ENCODE measurements around the gene SAPCD2. TPM values are rescaled to one million over a fixed set of nuclear protein-coding genes. Genes with fewer than 3 reads are reported as not detected.
A peak's percentile ranks its signal among the peaks of the same experiment; 100 is the strongest.

The SAPCD2 gene
- polyA plus RNA-seq, 3 donors, result 0.03 to 3.1 (median 1.7) TPM

GRCh38 chr9:137105814-137106661 is 35.7 kb upstream of the SAPCD2 start:
- Histone ChIP-seq H3K27me3 (ENCODE audit: control insufficient read depth in 2 of 2, insufficient read depth in 2 of 2, low read length in 2 of 2) (no peaks in the 10 kb centered on the region), H4K20me1 (ENCODE audit: insufficient read depth, low read length) (peaks cover 9% of the 10 kb centered on the region), H3K9me3 (replicated peaks in 1 of 2; ENCODE audit: control insufficient read depth in 1 of 2, insufficient read depth in 1 of 2, low read length in 2 of 2) (peaks cover 10 to 27% of the 10 kb centered on the region in 2 donors), H3K9ac (ENCODE audit: insufficient read depth, low read length, poor library complexity, severe bottlenecking) (no peak overlapping the region), H3K36me3 (replicated peaks in 1 of 2; ENCODE audit: control insufficient read depth in 1 of 2, insufficient read depth in 2 of 2, low read length in 2 of 2) (peaks cover 84 to 100% of the 10 kb centered on the region in 2 donors), H2AFZ (ENCODE audit: insufficient read depth, low read depth, low read length, poor library complexity, severe bottlenecking) (no peak overlapping the region), H3K79me2 (ENCODE audit: insufficient read depth, low read length) (no peaks in the 10 kb centered on the region), H3K4me2 (replicated peaks; ENCODE audit: extremely low read depth, low read length, poor library complexity, severe bottlenecking) (no peak overlapping the region), H3K4me3 (replicated peaks in 1 of 3; ENCODE audit: low read depth in 2 of 3, low read length in 3 of 3) (no peak overlapping the region), H3K27ac (ENCODE audit: low read depth in 1 of 2, low read length in 2 of 2) (no peak overlapping the region), H3K4me1 (ENCODE audit: control insufficient read depth in 1 of 2, insufficient read depth in 2 of 2, low read length in 2 of 2) (no peaks in the 10 kb centered on the region)
- Mint-ChIP-seq H3K9me3 (peaks cover 0 to 3% (median 0%) of the 10 kb centered on the region in 7 donors), H3K4me1 (no peaks in the 10 kb centered on the region), H3K27me3 (ENCODE audit: low read depth in 3 of 3) (peaks cover 0 to 1% (median 0%) of the 10 kb centered on the region in 3 donors), H3K27ac (peak overlapping the region in 1 of 7 donors; percentile 35), H3K4me3 (no peak overlapping the region), H3K36me3 (peaks cover 14 to 43% of the 10 kb centered on the region in 2 donors)
- 100% methylated on average over 20 of the region's 31 CpGs for WGBS (ENCODE audit: insufficient coverage)
- intact Hi-C loops (cut with micrococcal nuclease), result no loop called here
- TF ChIP-seq CTCF (IDR thresholded peaks at IDR 0.05), result no peak
- DNase-seq, result no peak

GRCh38 chr9:137103206-137103999 is 33.0 kb upstream of the SAPCD2 start:
- no peak overlapping the region for H3K27ac Mint-ChIP-seq
- Histone ChIP-seq H3K4me2 (replicated peaks; ENCODE audit: extremely low read depth, low read length, poor library complexity, severe bottlenecking) (no peak overlapping the region), H3K9ac (ENCODE audit: insufficient read depth, low read length, poor library complexity, severe bottlenecking) (no peak overlapping the region), H2AFZ (ENCODE audit: insufficient read depth, low read depth, low read length, poor library complexity, severe bottlenecking) (no peak overlapping the region), H3K4me3 (replicated peaks in 1 of 3; ENCODE audit: low read depth in 2 of 3, low read length in 3 of 3) (no peak overlapping the region), H3K4me1 (ENCODE audit: control insufficient read depth in 1 of 2, insufficient read depth in 2 of 2, low read length in 2 of 2) (no peaks in the 10 kb centered on the region), H3K36me3 (replicated peaks in 1 of 2; ENCODE audit: control insufficient read depth in 1 of 2, insufficient read depth in 2 of 2, low read length in 2 of 2) (peaks cover 90 to 98% of the 10 kb centered on the region in 2 donors), H3K79me2 (ENCODE audit: insufficient read depth, low read length) (no peaks in the 10 kb centered on the region), H3K9me3 (replicated peaks in 1 of 2; ENCODE audit: control insufficient read depth in 1 of 2, insufficient read depth in 1 of 2, low read length in 2 of 2) (peaks cover 10 to 27% of the 10 kb centered on the region in 2 donors), H3K27me3 (ENCODE audit: control insufficient read depth in 2 of 2, insufficient read depth in 2 of 2, low read length in 2 of 2) (no peaks in the 10 kb centered on the region), H3K27ac (ENCODE audit: low read depth in 1 of 2, low read length in 2 of 2) (no peak overlapping the region), H4K20me1 (ENCODE audit: insufficient read depth, low read length) (peaks cover 4% of the 10 kb centered on the region)
- TF ChIP-seq CTCF (IDR thresholded peaks at IDR 0.05), result no peak
- H3K36me3 Mint-ChIP-seq, result peaks cover 19 to 22% of the 10 kb centered on the region in 2 donors
- H3K9me3 Mint-ChIP-seq, result peaks cover 0 to 3% (median 0%) of the 10 kb centered on the region in 7 donors
- no peak overlapping the region for H3K4me3 Mint-ChIP-seq
- intact Hi-C loops (cut with micrococcal nuclease), result no loop called here
- H3K4me1 Mint-ChIP-seq, result no peaks in the 10 kb centered on the region
- no peak for DNase-seq
- WGBS (ENCODE audit: insufficient coverage), result 93% methylated on average over 37 of the region's 37 CpGs
- peaks cover 0 to 1% (median 0%) of the 10 kb centered on the region in 3 donors for H3K27me3 Mint-ChIP-seq (ENCODE audit: low read depth in 3 of 3)

Data from CD14-positive monocyte (primary cell).